ENCODE measurements around the gene NDUFB1. TPM values are rescaled to one million over a fixed set of nuclear protein-coding genes. Genes with fewer than 3 reads are reported as not detected.
A peak's percentile ranks its signal among the peaks of the same experiment; 100 is the strongest.

NDUFB1 gene
- total and polyA plus RNA-seq, 2 of the 13 experiments (the other 11 are each of a cell fraction or from before 2014, with no cell fraction given), result 181 to 281 TPM

DNA sequence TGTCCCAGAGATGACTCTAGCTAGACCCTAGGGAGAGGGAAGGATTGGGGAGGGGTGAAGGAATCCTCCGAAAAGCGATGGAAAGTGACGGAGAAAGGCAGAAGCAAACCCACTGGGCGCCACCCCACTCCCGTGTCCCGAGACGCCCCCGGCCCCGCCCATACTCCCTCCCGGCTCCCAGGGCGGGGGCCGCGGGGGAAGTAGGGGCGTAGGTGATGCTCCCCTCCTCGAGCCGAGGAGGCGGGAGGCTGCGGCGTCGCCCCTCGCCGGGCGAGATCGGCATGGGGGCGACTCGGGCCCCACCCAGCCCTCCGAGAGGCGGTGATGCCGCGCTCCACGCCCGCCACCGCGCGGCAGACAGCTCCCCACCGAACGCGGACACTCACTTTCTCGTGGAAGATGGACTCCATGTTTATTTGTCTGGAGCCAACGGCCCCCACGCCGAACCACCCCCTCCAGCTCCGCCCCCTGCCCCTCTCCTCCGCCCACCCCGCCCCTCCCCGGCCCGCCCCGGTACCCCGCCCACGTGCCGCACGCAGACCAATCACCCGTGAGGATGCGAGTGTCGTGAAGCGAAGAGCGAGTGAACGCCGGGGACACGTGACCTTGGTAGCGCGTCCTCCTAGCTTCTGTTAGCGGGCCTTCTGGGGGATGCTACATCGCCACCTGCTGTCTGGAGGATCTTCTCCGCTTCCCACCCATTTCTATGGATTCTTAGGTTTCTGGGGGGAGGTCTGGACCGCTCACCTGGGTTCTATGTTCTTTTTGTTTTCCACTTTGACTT is 15.2 kb downstream of the NDUFB1 start, which contains the start of gene ATXN3 (continued):
- no peak for TF ChIP-seq ZNF639 (CRISPR knock-in tag; conservative IDR thresholded peaks at IDR 0.05)
- no peak for TF ChIP-seq ZEB1 (IDR thresholded peaks at IDR 0.05; ENCODE audit: insufficient replicate concordance, low read depth)
- TF ChIP-seq, protein P1, sequence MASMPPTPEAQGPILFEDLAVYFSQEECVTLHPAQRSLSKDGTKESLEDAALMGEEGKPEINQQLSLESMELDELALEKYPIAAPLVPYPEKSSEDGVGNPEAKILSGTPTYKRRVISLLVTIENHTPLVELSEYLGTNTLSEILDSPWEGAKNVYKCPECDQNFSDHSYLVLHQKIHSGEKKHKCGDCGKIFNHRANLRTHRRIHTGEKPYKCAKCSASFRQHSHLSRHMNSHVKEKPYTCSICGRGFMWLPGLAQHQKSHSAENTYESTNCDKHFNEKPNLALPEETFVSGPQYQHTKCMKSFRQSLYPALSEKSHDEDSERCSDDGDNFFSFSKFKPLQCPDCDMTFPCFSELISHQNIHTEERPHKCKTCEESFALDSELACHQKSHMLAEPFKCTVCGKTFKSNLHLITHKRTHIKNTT (CRISPR knock-in tag; IDR thresholded peaks at IDR 0.05), result no peak
- TF ChIP-seq MAZ (IDR thresholded peaks at IDR 0.05; ENCODE audit: borderline replicate concordance, low read depth, low read length), result peak; percentile 52
- TF ChIP-seq MAZ (CRISPR knock-in tag; IDR thresholded peaks at IDR 0.05; ENCODE audit: low read depth), result peak; percentile 72
- TF ChIP-seq ZNF138 (CRISPR knock-in tag; IDR thresholded peaks at IDR 0.05; ENCODE audit: low read depth), result no peak
- no peak for TF ChIP-seq MIXL1 (CRISPR knock-in tag; IDR thresholded peaks at IDR 0.05)
- no peak for TF ChIP-seq PCBP1 (IDR thresholded peaks at IDR 0.05; ENCODE audit: borderline replicate concordance, low read depth, low read length)
- TF ChIP-seq NR2C2 (CRISPR knock-in tag; IDR thresholded peaks at IDR 0.05; ENCODE audit: borderline replicate concordance), result no peak
- no peak for TF ChIP-seq ARHGAP35 (CRISPR knock-in tag; IDR thresholded peaks at IDR 0.05; ENCODE audit: borderline replicate concordance)
- TF ChIP-seq ZNF589 (CRISPR knock-in tag; conservative IDR thresholded peaks at IDR 0.05), result 0 out of 2 replicates have a peak, but pooled peaks have one; percentile 27
- no peak for TF ChIP-seq NAIF1 (CRISPR knock-in tag; IDR thresholded peaks at IDR 0.05; ENCODE audit: borderline replicate concordance)
- TF ChIP-seq ZNF329 (CRISPR knock-in tag; IDR thresholded peaks at IDR 0.05; ENCODE audit: low read depth), result no peak
- TF ChIP-seq AGO1 (IDR thresholded peaks at IDR 0.05; ENCODE audit: low read depth, low read length, poor library complexity, severe bottlenecking), result no peak
- TF ChIP-seq ZNF646 (CRISPR knock-in tag; IDR thresholded peaks at IDR 0.05), result no peak
- TF ChIP-seq SRSF9 (IDR thresholded peaks at IDR 0.05; ENCODE audit: borderline replicate concordance, insufficient read depth, low read depth, low read length, poor library complexity, severe bottlenecking), result no peak
- no peak for TF ChIP-seq SNRNP70 (IDR thresholded peaks at IDR 0.05; ENCODE audit: low read depth, low read length)
- TF ChIP-seq POGZ (CRISPR knock-in tag; IDR thresholded peaks at IDR 0.05), result peak; percentile 95
- no peak for TF ChIP-seq ZNF207 (IDR thresholded peaks at IDR 0.05; ENCODE audit: borderline replicate concordance)
- no peak for TF ChIP-seq ERF (CRISPR knock-in tag; IDR thresholded peaks at IDR 0.05)
- TF ChIP-seq ZNF781 (CRISPR knock-in tag; IDR thresholded peaks at IDR 0.05; ENCODE audit: borderline replicate concordance, not compliant biosample characterization), result no peak

All from HepG2 (cell line).